MCF 10A (cell line): ENCODE data around the gene SDC3. TPM values are rescaled to one million over a fixed set of nuclear protein-coding genes. Genes with fewer than 3 reads are reported as not detected.

Source experiments
- BruUV-seq: library from RNA; stranded (reverse); fragments of 400-500 nt; replicated peaks from 2 replicates; lab custom pipeline; 2021; lab: Mats Ljungman, UMichigan
- CTCF ChIA-PET: fragments of 300-600 bp; sonication (Branson Sonifier 250); formaldehyde crosslinking; extraction: SDS; loops from one replicate; lab custom pipeline; 2021; ENCODE audit warnings: antibody characterized with exemption, inconsistent platforms; lab: Yijun Ruan, JAX
- POLR2A ChIA-PET: fragments of 300-600, 350-650 bp; sonication (Branson Sonifier 250); formaldehyde crosslinking; extraction: SDS; loops from one replicate; lab custom pipeline; 2020; ENCODE audit warnings: antibody characterized with exemption, inconsistent platforms; lab: Yijun Ruan, JAX
- DNase-seq: peaks from one replicate; pipeline ENCODE4 v3.0.0-alpha.2; 2018; ENCODE audit not compliant: unreplicated experiment
- H3K27ac Mint-ChIP-seq: one replicate; pipeline ENCODE4 v1.8.0; 2022; ENCODE audit warnings: mild to moderate bottlenecking, low read depth, mixed read lengths; ENCODE audit not compliant: unreplicated experiment
- H3K27me3 Mint-ChIP-seq: one replicate; pipeline ENCODE4 v1.8.0; 2022; ENCODE audit warnings: mixed read lengths; ENCODE audit not compliant: insufficient read depth, unreplicated experiment
- H3K36me3 Mint-ChIP-seq: one replicate; pipeline ENCODE4 v1.8.0; 2022; ENCODE audit warnings: mild to moderate bottlenecking, moderate library complexity, mixed read lengths; ENCODE audit not compliant: insufficient read depth, unreplicated experiment
- H3K4me1 Mint-ChIP-seq: one replicate; pipeline ENCODE4 v1.8.0; 2022; ENCODE audit warnings: mixed read lengths; ENCODE audit not compliant: insufficient read depth, unreplicated experiment
- H3K4me3 Mint-ChIP-seq: one replicate; pipeline ENCODE4 v1.8.0; 2022; ENCODE audit warnings: mild to moderate bottlenecking, moderate library complexity, mixed read lengths; ENCODE audit not compliant: unreplicated experiment
- H3K9me3 Mint-ChIP-seq: one replicate; pipeline ENCODE4 v1.8.0; 2022; ENCODE audit warnings: mixed read lengths; ENCODE audit not compliant: unreplicated experiment
- intact Hi-C: fragments of 100-400 bp; cut with micrococcal nuclease; formaldehyde crosslinking; loops from 2 replicates; pipeline ENCODE4 v1.14.1; 2022
- total RNA-seq: library from RNA; stranded (reverse); gene quantifications from 2 replicates; pipeline ENCODE4 v1.2.3, GENCODE V29; 2022
- TF ChIP-seq, protein P1 (sequence below): fragments of 200-600 bp; IDR thresholded peaks from one replicate; pipeline ENCODE4 v1.8.0; 2022; ENCODE audit warnings: antibody characterized with exemption, mild to moderate bottlenecking; ENCODE audit not compliant: unreplicated experiment

The SDC3 gene
- total RNA-seq, 1 experiment from 2014 or later = 21.7 TPM

DNA sequence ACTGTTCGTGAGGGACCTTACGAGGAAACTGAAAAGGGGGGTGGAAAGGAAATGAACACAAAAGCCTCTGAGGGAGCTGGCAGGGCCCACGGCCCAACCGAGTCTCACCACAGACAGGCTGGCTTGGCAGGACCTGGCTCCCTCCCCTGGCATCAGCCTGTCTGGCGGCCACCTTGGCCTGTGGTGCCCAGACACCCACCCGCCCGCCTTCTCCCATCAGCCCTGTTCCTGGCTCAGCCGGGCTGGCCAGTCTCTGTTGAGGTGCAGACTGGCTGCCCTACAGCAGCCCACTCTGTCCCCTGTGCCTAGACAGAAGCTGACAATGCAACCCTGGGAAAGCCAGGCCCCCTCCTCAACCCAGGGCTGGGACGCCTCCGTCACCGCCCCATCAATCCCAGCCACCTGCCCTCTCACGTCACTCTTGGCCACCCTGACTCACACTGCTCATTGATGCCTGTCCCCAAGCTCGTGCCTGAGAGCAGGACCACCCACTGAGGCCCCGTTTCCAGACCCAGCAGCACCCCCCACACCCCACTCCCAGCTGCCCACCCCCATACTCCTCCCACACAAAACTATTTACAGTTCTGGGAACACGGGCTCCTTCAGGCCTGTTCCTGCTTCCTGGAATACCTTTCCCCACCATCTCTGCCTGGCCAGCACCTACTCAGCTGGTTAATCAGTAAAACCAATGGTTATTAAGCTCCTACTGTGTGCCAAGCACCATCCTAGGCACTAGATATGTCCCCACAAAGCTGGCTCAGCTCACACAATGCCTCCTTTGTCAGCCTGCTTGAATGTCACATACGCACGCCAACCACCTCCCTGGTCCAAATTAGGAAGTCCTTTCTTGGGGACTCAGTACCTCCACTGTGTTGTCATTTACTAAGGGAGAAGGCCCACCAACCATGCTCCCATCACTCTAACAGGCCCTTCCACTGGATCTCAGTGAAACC lies 22.7 kb downstream of the SDC3 start:
- no TSS peak for BruUV-seq
- CTCF ChIA-PET = interaction anchor here (0.6 kb wide), 1 partner anchor 142 kb away, joined by 5 read pairs; no protein-coding TSS in a partner anchor
- H3K9me3 Mint-ChIP-seq = no peaks in the 10 kb centered on the region
- peaks cover 7% of the 10 kb centered on the region for H3K36me3 Mint-ChIP-seq
- no peak overlapping the region for H3K27ac Mint-ChIP-seq
- H3K4me3 Mint-ChIP-seq = no peak overlapping the region
- H3K4me1 Mint-ChIP-seq = peaks cover 13% of the 10 kb centered on the region
- TF ChIP-seq, protein P1, sequence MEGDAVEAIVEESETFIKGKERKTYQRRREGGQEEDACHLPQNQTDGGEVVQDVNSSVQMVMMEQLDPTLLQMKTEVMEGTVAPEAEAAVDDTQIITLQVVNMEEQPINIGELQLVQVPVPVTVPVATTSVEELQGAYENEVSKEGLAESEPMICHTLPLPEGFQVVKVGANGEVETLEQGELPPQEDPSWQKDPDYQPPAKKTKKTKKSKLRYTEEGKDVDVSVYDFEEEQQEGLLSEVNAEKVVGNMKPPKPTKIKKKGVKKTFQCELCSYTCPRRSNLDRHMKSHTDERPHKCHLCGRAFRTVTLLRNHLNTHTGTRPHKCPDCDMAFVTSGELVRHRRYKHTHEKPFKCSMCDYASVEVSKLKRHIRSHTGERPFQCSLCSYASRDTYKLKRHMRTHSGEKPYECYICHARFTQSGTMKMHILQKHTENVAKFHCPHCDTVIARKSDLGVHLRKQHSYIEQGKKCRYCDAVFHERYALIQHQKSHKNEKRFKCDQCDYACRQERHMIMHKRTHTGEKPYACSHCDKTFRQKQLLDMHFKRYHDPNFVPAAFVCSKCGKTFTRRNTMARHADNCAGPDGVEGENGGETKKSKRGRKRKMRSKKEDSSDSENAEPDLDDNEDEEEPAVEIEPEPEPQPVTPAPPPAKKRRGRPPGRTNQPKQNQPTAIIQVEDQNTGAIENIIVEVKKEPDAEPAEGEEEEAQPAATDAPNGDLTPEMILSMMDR = no peak
- POLR2A ChIA-PET = interaction anchor here (1.1 kb wide), 1 partner anchor 28 kb away, joined by 3 read pairs; no protein-coding TSS in a partner anchor
- no peaks in the 10 kb centered on the region for H3K27me3 Mint-ChIP-seq
- intact Hi-C loops = no loop called here
- no peak for DNase-seq

DNA sequence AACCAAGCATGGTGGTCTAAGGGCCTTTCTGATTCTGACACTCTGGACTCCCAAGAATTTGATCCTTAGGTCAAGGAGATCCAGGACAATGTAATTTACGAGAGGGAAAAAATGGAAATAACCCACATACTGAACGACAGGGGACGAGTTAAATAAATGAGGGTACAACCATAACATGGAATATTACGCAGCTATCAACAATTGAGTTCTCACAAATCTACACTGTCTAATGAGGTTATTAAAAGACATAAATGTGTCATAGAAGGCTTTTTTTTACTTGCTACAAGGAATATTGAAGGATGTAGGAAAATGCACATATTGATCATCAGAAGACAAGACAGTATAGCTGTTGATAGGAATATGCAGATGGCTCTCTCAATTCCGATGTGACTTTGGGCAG lies 23.8 kb downstream of the SDC3 start:
- no peak overlapping the region for H3K27ac Mint-ChIP-seq
- CTCF ChIA-PET = no interaction called here
- no peaks in the 10 kb centered on the region for H3K9me3 Mint-ChIP-seq
- no TSS peak for BruUV-seq
- TF ChIP-seq, protein P1 = no peak
- intact Hi-C loops = no loop called here
- no peaks in the 10 kb centered on the region for H3K27me3 Mint-ChIP-seq
- H3K4me1 Mint-ChIP-seq = peaks cover 16% of the 10 kb centered on the region
- POLR2A ChIA-PET = interaction anchor here (1.2 kb wide), 1 partner anchor 97 kb away, joined by 3 read pairs; no protein-coding TSS in a partner anchor
- DNase-seq = no peak
- H3K36me3 Mint-ChIP-seq = peaks cover 7% of the 10 kb centered on the region
- no peak overlapping the region for H3K4me3 Mint-ChIP-seq

DNA sequence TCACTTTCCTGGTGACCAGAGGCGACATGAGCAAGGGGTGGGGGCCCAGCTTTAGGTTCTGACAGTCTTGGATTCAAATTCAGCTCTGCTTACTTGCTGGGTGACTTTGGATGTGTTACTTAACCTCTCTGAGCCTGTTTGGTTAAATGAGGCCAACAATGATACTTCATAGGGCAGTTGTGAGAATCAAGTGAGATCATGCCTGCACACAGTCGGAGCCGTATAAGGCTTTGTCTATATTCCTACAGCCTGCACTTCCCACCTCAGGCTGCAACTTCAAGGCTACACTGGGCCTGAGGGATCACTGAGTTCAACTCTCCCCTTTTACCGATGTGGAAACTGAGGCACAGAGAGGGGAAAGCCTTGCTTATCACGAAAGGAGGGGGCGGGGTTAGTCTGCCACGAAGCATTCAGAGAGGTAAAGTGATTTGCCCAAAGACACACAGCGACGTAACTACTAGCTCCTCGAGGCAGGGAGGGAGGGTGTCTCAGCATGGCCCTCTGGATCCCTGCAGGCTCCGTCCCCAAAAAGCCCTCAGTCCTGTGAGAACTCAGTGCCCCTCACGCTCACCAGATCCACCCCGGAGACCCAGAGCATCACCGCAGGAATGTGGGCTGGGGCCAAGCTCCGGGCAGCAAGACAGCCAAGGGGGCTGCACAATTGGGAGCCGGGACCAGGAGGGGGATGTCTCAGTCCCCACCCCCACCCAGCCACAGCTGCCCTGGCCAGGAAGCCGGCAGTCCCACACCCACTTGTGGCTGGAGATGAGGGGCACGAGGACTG lies 25.0 kb downstream of the SDC3 start:
- CTCF ChIA-PET = interaction anchor here (0.5 to 1.4 kb wide), 3 partner anchors 27 to 850 kb away, joined by 3 to 7 read pairs (median 6); no protein-coding TSS in a partner anchor
- Mint-ChIP-seq H3K36me3 (peaks cover 7% of the 10 kb centered on the region), H3K27me3 (no peaks in the 10 kb centered on the region), H3K27ac (no peak overlapping the region), H3K4me3 (no peak overlapping the region), H3K9me3 (no peaks in the 10 kb centered on the region), H3K4me1 (peaks cover 28% of the 10 kb centered on the region)
- no TSS peak for BruUV-seq
- intact Hi-C loops = no loop called here
- POLR2A ChIA-PET = no interaction called here
- no peak for DNase-seq
- TF ChIP-seq, protein P1 = no peak
